ENCODE results near the gene NOX3. TPM values are rescaled to one million over a fixed set of nuclear protein-coding genes. Genes with fewer than 3 reads are reported as not detected.
"Not testable (repeated sequence)": the region's sequence is repeated elsewhere in the genome, so short reads cannot be mapped to it uniquely, and the experiment has no call there.

The NOX3 gene
- total RNA-seq, 6 experiments from 2014 or later, result not detected

- H3K9me3 Mint-ChIP-seq, result no peaks in the 10 kb centered on the region
- no peaks in the 10 kb centered on the region for H3K27me3 Mint-ChIP-seq (ENCODE audit: insufficient read depth)
- DNase-seq, result no peak
- H3K36me3 Mint-ChIP-seq (ENCODE audit: low read depth), result peaks cover 13% of the 10 kb centered on the region; the same call in 1 of the 2 replicates
- peaks cover 47% of the 10 kb centered on the region for H3K4me1 Mint-ChIP-seq (ENCODE audit: low read depth)
- H3K27ac Mint-ChIP-seq, result no peak overlapping the region
- no peak overlapping the region for H3K4me3 Mint-ChIP-seq
- TF ChIP-seq CTCF (IDR thresholded peaks at IDR 0.05), result no peak
These were observed 83.4 kb downstream of the NOX3 start for GRCh38 chr6:155372256-155372655.

GRCh38 chr6:155371230-155371629 lies 84.4 kb downstream of the NOX3 start:
- H3K9me3 Mint-ChIP-seq, result peaks cover 2% of the 10 kb centered on the region
- TF ChIP-seq CTCF (IDR thresholded peaks at IDR 0.05), result no peak
- H3K4me3 Mint-ChIP-seq, result no peak overlapping the region
- peaks cover 40% of the 10 kb centered on the region for H3K4me1 Mint-ChIP-seq (ENCODE audit: low read depth)
- DNase-seq, result no peak
- no peaks in the 10 kb centered on the region for H3K27me3 Mint-ChIP-seq (ENCODE audit: insufficient read depth)
- no peak overlapping the region for H3K27ac Mint-ChIP-seq
- H3K36me3 Mint-ChIP-seq (ENCODE audit: low read depth), result peaks cover 11% of the 10 kb centered on the region; the same call in 1 of the 2 replicates

- Mint-ChIP-seq H3K9me3 (peaks cover 6% of the 10 kb centered on the region), H3K36me3 (ENCODE audit: low read depth) (no peaks in the 10 kb centered on the region), H3K4me3 (no peak overlapping the region), H3K27me3 (ENCODE audit: insufficient read depth) (no peaks in the 10 kb centered on the region; the same call in 1 of the 2 replicates), H3K27ac (no peak overlapping the region), H3K4me1 (ENCODE audit: low read depth) (peaks cover 8% of the 10 kb centered on the region; the same call in 1 of the 2 replicates)
- no peak for TF ChIP-seq CTCF (IDR thresholded peaks at IDR 0.05)
- no peak for DNase-seq
These were observed 89.3 kb downstream of the NOX3 start for GRCh38 chr6:155366325-155366724.

GRCh38 chr6:155364844-155365437 lies 90.7 kb downstream of the NOX3 start:
- peaks cover 6% of the 10 kb centered on the region for H3K9me3 Mint-ChIP-seq
- H3K27me3 Mint-ChIP-seq (ENCODE audit: insufficient read depth), result no peaks in the 10 kb centered on the region; the same call in 1 of the 2 replicates
- H3K4me3 Mint-ChIP-seq, result no peak overlapping the region
- TF ChIP-seq CTCF (IDR thresholded peaks at IDR 0.05), result no peak
- H3K4me1 Mint-ChIP-seq (ENCODE audit: low read depth), result peaks cover 8% of the 10 kb centered on the region; the same call in 1 of the 2 replicates
- DNase-seq, result no peak
- H3K36me3 Mint-ChIP-seq (ENCODE audit: low read depth), result 0 out of 2 replicates have a peak, but pooled peaks cover 6% of the 10 kb centered on the region
- H3K27ac Mint-ChIP-seq, result no peak overlapping the region

GRCh38 chr6:155364021-155364420 lies 91.6 kb downstream of the NOX3 start:
- not testable (repeated sequence) for DNase-seq; H3K36me3 Mint-ChIP-seq (ENCODE audit: low read depth); H3K4me3 Mint-ChIP-seq; H3K27me3 Mint-ChIP-seq (ENCODE audit: insufficient read depth); H3K9me3 Mint-ChIP-seq; H3K4me1 Mint-ChIP-seq (ENCODE audit: low read depth); H3K27ac Mint-ChIP-seq

- H3K4me1 Mint-ChIP-seq (ENCODE audit: low read depth); H3K27ac Mint-ChIP-seq; H3K4me3 Mint-ChIP-seq; H3K36me3 Mint-ChIP-seq (ENCODE audit: low read depth); H3K27me3 Mint-ChIP-seq (ENCODE audit: insufficient read depth); DNase-seq; H3K9me3 Mint-ChIP-seq: not testable (repeated sequence)
These were observed 92.5 kb downstream of the NOX3 start for GRCh38 chr6:155362968-155363632.

Measured in HFFc6 (cell line).